Measurements from ENCODE around the gene PRTFDC1. TPM values are rescaled to one million over a fixed set of nuclear protein-coding genes. Genes with fewer than 3 reads are reported as not detected.

Gene PRTFDC1
- total RNA-seq, 2 experiments from 2014 or later: 0.27 to 0.46 TPM

GRCh38 chr10:24869354-24870015 lies 82.9 kb downstream of the PRTFDC1 start:
- Mint-ChIP-seq H3K4me1 (peaks cover 34% of the 10 kb centered on the region), H3K9me3 (peaks cover 12% of the 10 kb centered on the region), H3K36me3 (ENCODE audit: low read depth) (peaks cover 4% of the 10 kb centered on the region), H3K4me3 (no peak overlapping the region), H3K27ac (no peak overlapping the region), H3K27me3 (peaks cover 1% of the 10 kb centered on the region)
- ChIA-PET CTCF (interaction anchor here (0.5 kb wide), 1 partner anchor 18 kb away, joined by 3 read pairs; no protein-coding TSS in a partner anchor), POLR2A (no interaction called here)
- no peak for DNase-seq

- ChIA-PET POLR2A (no interaction called here), CTCF (interaction anchor here (0.6 to 1.4 kb wide), 6 partner anchors 14 to 122 kb away, joined by 3 to 4 read pairs (median 3); no protein-coding TSS in a partner anchor)
- peaks cover 1% of the 10 kb centered on the region for H3K27me3 Mint-ChIP-seq
- peaks cover 2% of the 10 kb centered on the region for H3K36me3 Mint-ChIP-seq (ENCODE audit: low read depth)
- H3K4me1 Mint-ChIP-seq: peaks cover 43% of the 10 kb centered on the region
- H3K27ac Mint-ChIP-seq: peak overlapping the region; percentile 48
- peaks cover 4% of the 10 kb centered on the region for H3K9me3 Mint-ChIP-seq
- H3K4me3 Mint-ChIP-seq: peak overlapping the region; percentile 1
- no peak for DNase-seq
Measured at GRCh38 chr10:24866604-24867583, 85.5 kb downstream of the PRTFDC1 start.

GRCh38 chr10:24865783-24866182 lies 86.6 kb downstream of the PRTFDC1 start:
- POLR2A ChIA-PET: no interaction called here
- CTCF ChIA-PET: interaction anchor here (0.5 to 1.7 kb wide), 4 partner anchors 10 to 162 kb away, joined by 3 to 5 read pairs (median 3); no protein-coding TSS in a partner anchor
- no peak for DNase-seq
- Mint-ChIP-seq H3K9me3 (peaks cover 4% of the 10 kb centered on the region), H3K36me3 (ENCODE audit: low read depth) (peaks cover 2% of the 10 kb centered on the region), H3K4me1 (peaks cover 43% of the 10 kb centered on the region), H3K27me3 (no peaks in the 10 kb centered on the region), H3K27ac (no peak overlapping the region), H3K4me3 (no peak overlapping the region)

- CTCF ChIA-PET: interaction anchor here (0.7 kb wide), 1 partner anchor 33 kb away, joined by 5 read pairs; no protein-coding TSS in a partner anchor
- no peak for DNase-seq
- no peaks in the 10 kb centered on the region for H3K27me3 Mint-ChIP-seq
- no peaks in the 10 kb centered on the region for H3K36me3 Mint-ChIP-seq (ENCODE audit: low read depth)
- H3K9me3 Mint-ChIP-seq: no peaks in the 10 kb centered on the region
- POLR2A ChIA-PET: no interaction called here
- H3K4me3 Mint-ChIP-seq: no peak overlapping the region
- peaks cover 32% of the 10 kb centered on the region for H3K4me1 Mint-ChIP-seq
- no peak overlapping the region for H3K27ac Mint-ChIP-seq
Measured at GRCh38 chr10:24862589-24862988, 89.8 kb downstream of the PRTFDC1 start.

GRCh38 chr10:24858288-24859270 lies 93.8 kb downstream of the PRTFDC1 start:
- no peaks in the 10 kb centered on the region for H3K27me3 Mint-ChIP-seq
- CTCF ChIA-PET: interaction anchor here (0.6 to 1.6 kb wide), 4 partner anchors 10 to 140 kb away, joined by 3 to 8 read pairs (median 4); no protein-coding TSS in a partner anchor

GRCh38 chr10:24857031-24857725 lies 95.2 kb downstream of the PRTFDC1 start:
- no peaks in the 10 kb centered on the region for H3K9me3 Mint-ChIP-seq
- ChIA-PET POLR2A (no interaction called here), CTCF (interaction anchor here (1.3 to 1.6 kb wide), 2 partner anchors 9 to 141 kb away, joined by 3 to 8 read pairs; no protein-coding TSS in a partner anchor)
- no peak overlapping the region for H3K27ac Mint-ChIP-seq
- DNase-seq: no peak
- H3K4me1 Mint-ChIP-seq: no peaks in the 10 kb centered on the region
- H3K4me3 Mint-ChIP-seq: no peak overlapping the region
- no peaks in the 10 kb centered on the region for H3K36me3 Mint-ChIP-seq (ENCODE audit: low read depth)
- H3K27me3 Mint-ChIP-seq: no peaks in the 10 kb centered on the region

More at GRCh38 chr10:24858288-24859270, 93.8 kb downstream of the PRTFDC1 start:
- Mint-ChIP-seq H3K9me3 (no peaks in the 10 kb centered on the region), H3K4me3 (no peak overlapping the region), H3K36me3 (ENCODE audit: low read depth) (no peaks in the 10 kb centered on the region), H3K27ac (no peak overlapping the region), H3K4me1 (peaks cover 1% of the 10 kb centered on the region)
- DNase-seq: no peak
- POLR2A ChIA-PET: no interaction called here

GRCh38 chr10:24854256-24854655 lies 98.2 kb downstream of the PRTFDC1 start:
- CTCF ChIA-PET: interaction anchor here (0.8 to 1.0 kb wide), 2 partner anchors 11 to 47 kb away, joined by 3 to 4 read pairs; no protein-coding TSS in a partner anchor
- DNase-seq: no peak
- H3K27ac Mint-ChIP-seq: no peak overlapping the region
- POLR2A ChIA-PET: no interaction called here
- no peaks in the 10 kb centered on the region for H3K36me3 Mint-ChIP-seq (ENCODE audit: low read depth)
- H3K4me1 Mint-ChIP-seq: peaks cover 4% of the 10 kb centered on the region
- no peaks in the 10 kb centered on the region for H3K27me3 Mint-ChIP-seq
- H3K9me3 Mint-ChIP-seq: peaks cover 2% of the 10 kb centered on the region
- no peak overlapping the region for H3K4me3 Mint-ChIP-seq

GRCh38 chr10:24853661-24854060 lies 98.7 kb downstream of the PRTFDC1 start:
- Mint-ChIP-seq H3K4me3 (no peak overlapping the region), H3K27me3 (no peaks in the 10 kb centered on the region), H3K36me3 (ENCODE audit: low read depth) (no peaks in the 10 kb centered on the region), H3K27ac (no peak overlapping the region), H3K4me1 (peaks cover 4% of the 10 kb centered on the region), H3K9me3 (peaks cover 2% of the 10 kb centered on the region)
- DNase-seq: no peak
- ChIA-PET CTCF (interaction anchor here (0.8 to 1.0 kb wide), 2 partner anchors 11 to 47 kb away, joined by 3 to 4 read pairs; no protein-coding TSS in a partner anchor), POLR2A (no interaction called here)

GRCh38 chr10:24851629-24852028 lies 100.8 kb downstream of the PRTFDC1 start:
- ChIA-PET POLR2A (no interaction called here), CTCF (interaction anchor here (0.7 kb wide), 2 partner anchors 18 to 199 kb away, joined by 3 to 4 read pairs; no protein-coding TSS in a partner anchor)
- H3K4me3 Mint-ChIP-seq: no peak overlapping the region
- H3K27ac Mint-ChIP-seq: no peak overlapping the region
- H3K36me3 Mint-ChIP-seq (ENCODE audit: low read depth): no peaks in the 10 kb centered on the region
- no peaks in the 10 kb centered on the region for H3K27me3 Mint-ChIP-seq
- no peak for DNase-seq
- H3K4me1 Mint-ChIP-seq: peaks cover 6% of the 10 kb centered on the region
- H3K9me3 Mint-ChIP-seq: peaks cover 2% of the 10 kb centered on the region

- Mint-ChIP-seq H3K27me3 (no peaks in the 10 kb centered on the region), H3K9me3 (peaks cover 2% of the 10 kb centered on the region), H3K36me3 (ENCODE audit: low read depth) (no peaks in the 10 kb centered on the region), H3K4me1 (peaks cover 6% of the 10 kb centered on the region), H3K4me3 (no peak overlapping the region), H3K27ac (no peak overlapping the region)
- no peak for DNase-seq
- ChIA-PET POLR2A (no interaction called here), CTCF (no interaction called here)
Measured at GRCh38 chr10:24850727-24851296, 101.6 kb downstream of the PRTFDC1 start.

- peaks cover 9% of the 10 kb centered on the region for H3K4me1 Mint-ChIP-seq
- no peak overlapping the region for H3K27ac Mint-ChIP-seq
- CTCF ChIA-PET: interaction anchor here (1.0 to 1.3 kb wide), 3 partner anchors 17 to 63 kb away, joined by 3 to 4 read pairs (median 4); no protein-coding TSS in a partner anchor
- H3K4me3 Mint-ChIP-seq: no peak overlapping the region
- H3K27me3 Mint-ChIP-seq: no peaks in the 10 kb centered on the region
- DNase-seq: no peak
- H3K9me3 Mint-ChIP-seq: peaks cover 2% of the 10 kb centered on the region
- no peaks in the 10 kb centered on the region for H3K36me3 Mint-ChIP-seq (ENCODE audit: low read depth)
- POLR2A ChIA-PET: no interaction called here
Measured at GRCh38 chr10:24849501-24850299, 102.7 kb downstream of the PRTFDC1 start.

Measured in activated CD4-positive, alpha-beta T cell treated with anti-CD3 and anti-CD28 coated beads, Interleukin-2, amount 10 ng/mL, durations not matched to agents 7 days and 5 days (primary cell).